ENCODE measurements around the gene TAF6. TPM values are rescaled to one million over a fixed set of nuclear protein-coding genes. Genes with fewer than 3 reads are reported as not detected.
"Not testable (repeated sequence)": the region's sequence is repeated elsewhere in the genome, so short reads cannot be mapped to it uniquely, and the experiment has no call there.

The TAF6 gene
- total and polyA plus RNA-seq, 9 donors: 14.1 to 41.0 (median 34.9) TPM

- no peaks in the 10 kb centered on the region for H3K9me3 ChIP-seq (replicated peaks; ENCODE audit: control insufficient read depth, low read depth, low read length)
- peaks cover 18% of the 10 kb centered on the region for H3K4me1 ChIP-seq (ENCODE audit: control insufficient read depth, insufficient read depth, low read length)
- no peak overlapping the region for H3K4me3 ChIP-seq (ENCODE audit: low read length)
- H3K27ac ChIP-seq (ENCODE audit: low read length): no peak overlapping the region
- 11% methylated on average over 24 of the region's 24 CpGs for WGBS (ENCODE audit: insufficient coverage)
- DNase-seq: peak; percentile 76
- H3K27me3 ChIP-seq (ENCODE audit: control insufficient read depth, insufficient read depth, low read length): peaks cover 2% of the 10 kb centered on the region
- H3K36me3 ChIP-seq (ENCODE audit: control insufficient read depth, insufficient read depth, low read length): no peaks in the 10 kb centered on the region
Observed at GRCh38 chr7:100130608-100131453, 11.7 kb upstream of the TAF6 start.

GRCh38 chr7:100130220-100130607 lies 11.1 kb upstream of the TAF6 start:
- not testable (repeated sequence) for H3K27ac ChIP-seq (ENCODE audit: low read length); H3K36me3 ChIP-seq (ENCODE audit: control insufficient read depth, insufficient read depth, low read length); H3K27me3 ChIP-seq (ENCODE audit: control insufficient read depth, insufficient read depth, low read length); H3K9me3 ChIP-seq (replicated peaks; ENCODE audit: control insufficient read depth, low read depth, low read length); H3K4me3 ChIP-seq (ENCODE audit: low read length); DNase-seq
- no CpG with 5 or more reads among the region's 1 CpG for WGBS (ENCODE audit: insufficient coverage)
- peaks cover 18% of the 10 kb centered on the region for H3K4me1 ChIP-seq (ENCODE audit: control insufficient read depth, insufficient read depth, low read length)

- H3K36me3 ChIP-seq (ENCODE audit: control insufficient read depth, insufficient read depth, low read length): peaks cover 13% of the 10 kb centered on the region
- DNase-seq: no peak
- H3K27ac ChIP-seq (ENCODE audit: low read length): peak overlapping the region; percentile 67
- WGBS (ENCODE audit: insufficient coverage): 50% methylated on average over 1 of the region's 1 CpG
- peaks cover 18% of the 10 kb centered on the region for H3K4me1 ChIP-seq (ENCODE audit: control insufficient read depth, insufficient read depth, low read length)
- H3K4me3 ChIP-seq (ENCODE audit: low read length): no peak overlapping the region
- peaks cover 2% of the 10 kb centered on the region for H3K27me3 ChIP-seq (ENCODE audit: control insufficient read depth, insufficient read depth, low read length)
- H3K9me3 ChIP-seq (replicated peaks; ENCODE audit: control insufficient read depth, low read depth, low read length): no peaks in the 10 kb centered on the region
Observed at GRCh38 chr7:100128637-100128963, 9.4 kb upstream of the TAF6 start.

- Histone ChIP-seq H3K27me3 (ENCODE audit: control insufficient read depth, insufficient read depth, low read length) (peaks cover 2% of the 10 kb centered on the region), H3K9me3 (replicated peaks; ENCODE audit: control insufficient read depth, low read depth, low read length) (no peaks in the 10 kb centered on the region), H3K27ac (ENCODE audit: low read length) (peak overlapping the region; percentile 67), H3K4me3 (ENCODE audit: low read length) (peak overlapping the region; percentile 55), H3K36me3 (ENCODE audit: control insufficient read depth, insufficient read depth, low read length) (peaks cover 13% of the 10 kb centered on the region), H3K4me1 (ENCODE audit: control insufficient read depth, insufficient read depth, low read length) (peaks cover 18% of the 10 kb centered on the region)
- 0% methylated on average over 34 of the region's 37 CpGs for WGBS (ENCODE audit: insufficient coverage)
- DNase-seq: peak; percentile 49
Observed at GRCh38 chr7:100127866-100128636, 8.9 kb upstream of the TAF6 start.

- Histone ChIP-seq H3K4me1 (ENCODE audit: control insufficient read depth, insufficient read depth, low read length) (peaks cover 18% of the 10 kb centered on the region), H3K27ac (ENCODE audit: low read length) (peak within 1 kb of the TSS; percentile 93), H3K27me3 (ENCODE audit: control insufficient read depth, insufficient read depth, low read length) (peaks cover 2% of the 10 kb centered on the region), H3K36me3 (ENCODE audit: control insufficient read depth, insufficient read depth, low read length) (peaks cover 19% of the 10 kb centered on the region), H3K4me3 (ENCODE audit: low read length) (peak within 1 kb of the TSS; percentile 55), H3K9me3 (replicated peaks; ENCODE audit: control insufficient read depth, low read depth, low read length) (no peaks in the 10 kb centered on the region)
- peak; percentile 97 for DNase-seq
- WGBS (ENCODE audit: insufficient coverage): 1% methylated on average over 79 of the region's 85 CpGs
Observed at GRCh38 chr7:100126931-100127865, 8.0 kb upstream of the TAF6 start, which contains the start of gene MBLAC1. Gene MBLAC1, plus strand, starts transcription at chr7:100126967. Its CDS starts 429 bp downstream, at chr7:100127396.

GRCh38 chr7:100126239-100126930 lies 7.2 kb upstream of the TAF6 start:
- H3K27ac ChIP-seq (ENCODE audit: low read length): peak overlapping the region; percentile 93
- no peaks in the 10 kb centered on the region for H3K27me3 ChIP-seq (ENCODE audit: control insufficient read depth, insufficient read depth, low read length)
- DNase-seq: no peak
- peaks cover 22% of the 10 kb centered on the region for H3K36me3 ChIP-seq (ENCODE audit: control insufficient read depth, insufficient read depth, low read length)
- peak overlapping the region; percentile 55 for H3K4me3 ChIP-seq (ENCODE audit: low read length)
- peaks cover 18% of the 10 kb centered on the region for H3K4me1 ChIP-seq (ENCODE audit: control insufficient read depth, insufficient read depth, low read length)
- 8% methylated on average over 29 of the region's 29 CpGs for WGBS (ENCODE audit: insufficient coverage)
- H3K9me3 ChIP-seq (replicated peaks; ENCODE audit: control insufficient read depth, low read depth, low read length): no peaks in the 10 kb centered on the region

GRCh38 chr7:100124301-100125230 lies 5.4 kb upstream of the TAF6 start:
- no peak overlapping the region for H3K4me3 ChIP-seq (ENCODE audit: low read length)

GRCh38 chr7:100122568-100122967 lies 3.4 kb upstream of the TAF6 start:
- 67% methylated on average over 1 of the region's 1 CpG for WGBS (ENCODE audit: insufficient coverage)
- Histone ChIP-seq H3K9me3 (replicated peaks; ENCODE audit: control insufficient read depth, low read depth, low read length) (no peaks in the 10 kb centered on the region), H3K4me3 (ENCODE audit: low read length) (no peak overlapping the region), H3K27me3 (ENCODE audit: control insufficient read depth, insufficient read depth, low read length) (no peaks in the 10 kb centered on the region), H3K36me3 (ENCODE audit: control insufficient read depth, insufficient read depth, low read length) (peaks cover 22% of the 10 kb centered on the region), H3K27ac (ENCODE audit: low read length) (no peak overlapping the region), H3K4me1 (ENCODE audit: control insufficient read depth, insufficient read depth, low read length) (peaks cover 19% of the 10 kb centered on the region)
- peak; percentile 4 for DNase-seq

More at GRCh38 chr7:100124301-100125230, 5.4 kb upstream of the TAF6 start:
- Histone ChIP-seq H3K4me1 (ENCODE audit: control insufficient read depth, insufficient read depth, low read length) (peaks cover 23% of the 10 kb centered on the region), H3K9me3 (replicated peaks; ENCODE audit: control insufficient read depth, low read depth, low read length) (no peaks in the 10 kb centered on the region), H3K27ac (ENCODE audit: low read length) (no peak overlapping the region), H3K27me3 (ENCODE audit: control insufficient read depth, insufficient read depth, low read length) (no peaks in the 10 kb centered on the region), H3K36me3 (ENCODE audit: control insufficient read depth, insufficient read depth, low read length) (peaks cover 22% of the 10 kb centered on the region)
- no peak for DNase-seq
- 80% methylated on average over 2 of the region's 4 CpGs for WGBS (ENCODE audit: insufficient coverage)

Data from muscle of leg (tissue), 11 donors.